IMR-90 (cell line): Measurements from ENCODE around the gene L3MBTL4. TPM values are rescaled to one million over a fixed set of nuclear protein-coding genes. Genes with fewer than 3 reads are reported as not detected.

Source experiments
- ATAC-seq: fragments of 200-7000 bp; cut with Tn5 transposase; 2 replicates; pipeline ENCODE4 v1.9.1; 2020; ENCODE audit warnings: low read depth, mild to moderate bottlenecking, moderate library complexity
- BruUV-seq: library from RNA; stranded (reverse); fragments of 400-500 nt; replicated peaks from 2 replicates; lab custom pipeline; 2021; lab: Mats Ljungman, UMichigan
- CTCF ChIA-PET: fragments of 300-600 bp; formaldehyde crosslinking; extraction: SDS; loops from one replicate; lab custom pipeline; 2021; ENCODE audit warnings: antibody characterized with exemption; lab: Yijun Ruan, JAX
- POLR2A ChIA-PET: fragments of 300-600 bp; sonication (Branson Sonifier 250); formaldehyde crosslinking; loops from one replicate; lab custom pipeline; 2022; ENCODE audit warnings: antibody characterized with exemption; ENCODE audit not compliant: unreplicated experiment; lab: Charles Lee
- DNase-seq: peaks from one replicate; pipeline ENCODE4 v3.0.0; 2013
- H2AFZ ChIP-seq: replicated peaks from 2 replicates; pipeline ENCODE3; 2013; ENCODE audit warnings: low read length, mild to moderate bottlenecking; ENCODE audit not compliant: poor library complexity
- H2AK5ac ChIP-seq: 2 replicates; pipeline ENCODE4 v1.6.1; 2013; ENCODE audit warnings: low read depth, low read length, inconsistent platforms
- H2AK9ac ChIP-seq: replicated peaks from 2 replicates; pipeline ENCODE3; 2013; ENCODE audit warnings: mild to moderate bottlenecking, low read depth, low read length, moderate library complexity; ENCODE audit not compliant: poor library complexity
- H2BK120ac ChIP-seq: 2 replicates; pipeline ENCODE4 v1.6.1; 2013; ENCODE audit warnings: low read depth, low read length, inconsistent platforms
- H2BK15ac ChIP-seq: 3 replicates; pipeline ENCODE4 v1.6.1; 2013; ENCODE audit warnings: low read depth, low read length, inconsistent platforms
- H2BK20ac ChIP-seq: 2 replicates; pipeline ENCODE4 v1.6.1; 2013; ENCODE audit warnings: low read depth, mild to moderate bottlenecking, inconsistent platforms, low read length, moderate library complexity
- H2BK5ac ChIP-seq: 2 replicates; pipeline ENCODE4 v1.6.1; 2013; ENCODE audit warnings: mild to moderate bottlenecking, low read depth, low read length, inconsistent platforms; ENCODE audit not compliant: poor library complexity, severe bottlenecking
- H3K14ac ChIP-seq: replicated peaks from 2 replicates; pipeline ENCODE4 v1.6.1; 2013; ENCODE audit warnings: low read depth, low read length, inconsistent platforms
- H3K18ac ChIP-seq: 2 replicates; pipeline ENCODE4 v1.6.1; 2013; ENCODE audit warnings: low read depth, low read length, control low read depth
- H3K23ac ChIP-seq: 2 replicates; pipeline ENCODE4 v1.6.1; 2013; ENCODE audit warnings: low read depth, low read length, inconsistent platforms
- H3K27ac ChIP-seq: 2 replicates; pipeline ENCODE4 v1.5.1; 2013; ENCODE audit warnings: mild to moderate bottlenecking, control low read depth, low read length; ENCODE audit not compliant: insufficient read depth
- H3K27me3 ChIP-seq: 2 replicates; pipeline ENCODE4 v1.6.1; 2013; ENCODE audit warnings: low read length; ENCODE audit not compliant: control insufficient read depth, insufficient read depth
- H3K36me3 ChIP-seq: 2 replicates; pipeline ENCODE4 v1.6.1; 2013; ENCODE audit warnings: low read length, mixed read lengths; ENCODE audit not compliant: control insufficient read depth, insufficient read depth
- H3K4ac ChIP-seq: 2 replicates; pipeline ENCODE4 v1.6.1; 2013; ENCODE audit warnings: low read depth, low read length, inconsistent platforms
- H3K4me1 ChIP-seq: 2 replicates; pipeline ENCODE4 v1.6.1; 2013; ENCODE audit warnings: low read length, mixed read lengths; ENCODE audit not compliant: control insufficient read depth, insufficient read depth
- H3K4me2 ChIP-seq: 2 replicates; pipeline ENCODE4 v1.6.1; 2013; ENCODE audit warnings: low read depth, mild to moderate bottlenecking, control low read depth, low read length, moderate library complexity
- H3K4me3 ChIP-seq: 2 replicates; pipeline ENCODE4 v1.5.1; 2013; ENCODE audit warnings: low read depth, mild to moderate bottlenecking, control low read depth, low read length, moderate library complexity; ENCODE audit not compliant: insufficient read depth
- H3K56ac ChIP-seq: 2 replicates; pipeline ENCODE4 v1.6.1; 2013; ENCODE audit warnings: low read length, inconsistent platforms; ENCODE audit not compliant: insufficient read depth; ENCODE audit errors: extremely low read depth
- H3K79me1 ChIP-seq, 2 experiments: 2 replicates each; pipeline ENCODE4 v1.6.1; 2013; ENCODE audit warnings: low read length in 2 of 2, inconsistent platforms in 1 of 2, low read depth in 1 of 2
- H3K9ac ChIP-seq: 2 replicates; pipeline ENCODE4 v1.6.1; 2013; ENCODE audit warnings: low read depth, low read length, control low read depth
- H3K9me1 ChIP-seq: 2 replicates; pipeline ENCODE4 v1.6.1; 2013; ENCODE audit warnings: low read length, inconsistent platforms; ENCODE audit not compliant: insufficient read depth
- H3K9me3 ChIP-seq: 2 replicates; pipeline ENCODE4 v1.6.1; 2013; ENCODE audit warnings: low read length; ENCODE audit not compliant: control insufficient read depth, insufficient read depth
- H4K20me1 ChIP-seq: 2 replicates; pipeline ENCODE4 v1.6.1; 2013; ENCODE audit warnings: low read length, inconsistent platforms; ENCODE audit not compliant: insufficient read depth
- H4K5ac ChIP-seq: 2 replicates; pipeline ENCODE4 v1.6.1; 2013; ENCODE audit warnings: mild to moderate bottlenecking, low read depth, low read length, control low read depth
- H4K8ac ChIP-seq, 2 experiments: 2 replicates each; pipeline ENCODE4 v1.6.1; 2013; ENCODE audit warnings: low read depth in 2 of 2, low read length in 2 of 2, control low read depth in 1 of 2, inconsistent platforms in 1 of 2
- H4K91ac ChIP-seq: 2 replicates; pipeline ENCODE4 v1.6.1; 2013; ENCODE audit warnings: low read depth, low read length, inconsistent platforms; ENCODE audit not compliant: insufficient read depth
- FOS ChIP-seq: fragments of 150-350 bp; IDR thresholded peaks from 2 replicates; pipeline ENCODE4 v1.6.1; 2016; ENCODE audit warnings: low read depth, low read length
- MAZ ChIP-seq: IDR thresholded peaks from 2 replicates; pipeline ENCODE4 v1.6.1; 2012; ENCODE audit warnings: low read depth, mild to moderate bottlenecking, low read length, improper control_type of control experiment, moderate library complexity, borderline replicate concordance
- MXI1 ChIP-seq: IDR thresholded peaks from 2 replicates; pipeline ENCODE4 v1.6.1; 2012; ENCODE audit warnings: low read depth, mild to moderate bottlenecking, low read length, moderate library complexity, borderline replicate concordance
- NFE2L2 ChIP-seq: fragments of 150-350 bp; IDR thresholded peaks from 2 replicates; pipeline ENCODE4 v1.6.1; 2016; ENCODE audit warnings: low read depth, mild to moderate bottlenecking, low read length
- SMC3 ChIP-seq: fragments of 150-350 bp; IDR thresholded peaks from 2 replicates; pipeline ENCODE4 v1.6.1; 2016; ENCODE audit warnings: low read depth, mild to moderate bottlenecking, antibody characterized with exemption, low read length, moderate library complexity
- USF2 ChIP-seq: fragments of 150-350 bp; IDR thresholded peaks from 2 replicates; pipeline ENCODE4 v1.6.1; 2017; ENCODE audit warnings: mild to moderate bottlenecking, antibody characterized with exemption, low read length, low read depth
- WGBS, 2 experiments: methylation state at CpG; one replicate each; pipeline versions ENCODE4 v1.1.5 to v1.1.7; 2013; ENCODE audit warnings: missing lambda C conversion rate in 2 of 2; ENCODE audit not compliant: insufficient read length in 1 of 2; ENCODE audit errors: extremely low coverage in 2 of 2; 5-methylcytosine and 5-hydroxymethylcytosine counted together
- dilution Hi-C: fragments of 300-500 bp; cut with HindIII; formaldehyde crosslinking; loops from one replicate; pipeline ENCODE4 v1.14.3; 2018; ENCODE audit warnings: low sequenced_read_pairs; ENCODE audit not compliant: unreplicated experiment
- in situ Hi-C: fragments of 300-500 bp; cut with MboI; formaldehyde crosslinking; loops from 3 replicates; pipeline ENCODE4 v1.14.3; 2019; ENCODE audit warnings: low sequenced_read_pairs, inconsistent platforms, mixed read lengths
- intact Hi-C: fragments of 100-400 bp; cut with micrococcal nuclease; formaldehyde crosslinking; loops from 2 replicates; pipeline ENCODE4 v1.10.0; 2022
- polyA plus RNA-seq, 3 experiments: library from polyadenylated mRNA; depleted of rRNA; stranded (reverse); fragments of >200 nt; gene quantifications; 2 replicates each; pipeline ENCODE4 v1.2.3, GENCODE V29; 2012; ENCODE audit warnings: low replicate concordance in 1 of 3
- total RNA-seq: library from RNA; depleted of rRNA; stranded (reverse); fragments of >200 nt; gene quantifications from 2 replicates; pipeline ENCODE4 v1.2.3, GENCODE V29; 2012

L3MBTL4 gene
- total and polyA plus RNA-seq, 2 of the 4 experiments (the other 2 are of a cell fraction), result under 0.01 to 0.02 TPM

- H3K23ac ChIP-seq, result no peak overlapping the region
- no peak for ATAC-seq
- CTCF ChIA-PET, result no interaction called here
Observed at GRCh38 chr18:5966514-5966913, 448.2 kb downstream of the L3MBTL4 start.

More at GRCh38 chr18:5966514-5966913, 448.2 kb downstream of the L3MBTL4 start:
- H2BK120ac ChIP-seq, result no peak overlapping the region
- no peak overlapping the region for H2BK20ac ChIP-seq
- no peak overlapping the region for H3K18ac ChIP-seq
- no peak overlapping the region for H3K56ac ChIP-seq
- H4K5ac ChIP-seq, result no peak overlapping the region
- DNase-seq, result peak; percentile 27
- H2BK15ac ChIP-seq, result no peak overlapping the region
- WGBS, 2 experiments, result 73% methylated on average over 2 of the region's 4 CpGs; no CpG with 5 or more reads in 1 of the 2 experiments
- no peak overlapping the region for H4K91ac ChIP-seq
- no peak overlapping the region for H3K4ac ChIP-seq
- H3K36me3 ChIP-seq, result no peaks in the 10 kb centered on the region
- H2AK5ac ChIP-seq, result no peak overlapping the region
- no peak overlapping the region for H3K9ac ChIP-seq
- intact Hi-C loops (no loop called here), dilution Hi-C loops (no loop called here), in situ Hi-C loops (no loop called here)
- no peak overlapping the region for H2AK9ac ChIP-seq
- H3K4me2 ChIP-seq, result no peak overlapping the region
- no peak overlapping the region for H2AFZ ChIP-seq
- no peaks in the 10 kb centered on the region for H3K9me1 ChIP-seq
- no peak overlapping the region for H3K27ac ChIP-seq
- BruUV-seq, result no TSS peak
- no peak overlapping the region for H3K4me3 ChIP-seq
- POLR2A ChIA-PET, result no interaction called here
- no peaks in the 10 kb centered on the region for H3K9me3 ChIP-seq
- TF ChIP-seq NFE2L2 (no peak), MXI1 (no peak), FOS (0 out of 2 replicates have a peak, but pooled peaks have one; percentile 12), USF2 (peak; percentile 21; the same call in 1 of the 2 replicates), SMC3 (no peak), MAZ (no peak)
- no peaks in the 10 kb centered on the region for H3K79me1 ChIP-seq
- H4K8ac ChIP-seq, result no peak overlapping the region
- no peak overlapping the region for H3K14ac ChIP-seq
- H3K4me1 ChIP-seq, result no peaks in the 10 kb centered on the region
- no peaks in the 10 kb centered on the region for H4K20me1 ChIP-seq
- 0 out of 2 replicates have a peak, but pooled peaks cover under 1% of the 10 kb centered on the region for H3K27me3 ChIP-seq
- H2BK5ac ChIP-seq, result no peak overlapping the region
